Transverse colon (tissue), 1 donor: ENCODE measurements around the gene IP6K2.

Experiments
- EP300 ChIP-seq: sonication (generic); formaldehyde crosslinking; IDR thresholded peaks from one replicate; pipeline ENCODE4 v1.6.1; 2017; ENCODE audit warnings: antibody characterized with exemption, low read depth
- POLR2A ChIP-seq: fragments of 450-650 bp; IDR thresholded peaks from one replicate; pipeline ENCODE4 v1.6.1; 2016; ENCODE audit warnings: antibody characterized with exemption, mild to moderate bottlenecking, moderate library complexity

DNA sequence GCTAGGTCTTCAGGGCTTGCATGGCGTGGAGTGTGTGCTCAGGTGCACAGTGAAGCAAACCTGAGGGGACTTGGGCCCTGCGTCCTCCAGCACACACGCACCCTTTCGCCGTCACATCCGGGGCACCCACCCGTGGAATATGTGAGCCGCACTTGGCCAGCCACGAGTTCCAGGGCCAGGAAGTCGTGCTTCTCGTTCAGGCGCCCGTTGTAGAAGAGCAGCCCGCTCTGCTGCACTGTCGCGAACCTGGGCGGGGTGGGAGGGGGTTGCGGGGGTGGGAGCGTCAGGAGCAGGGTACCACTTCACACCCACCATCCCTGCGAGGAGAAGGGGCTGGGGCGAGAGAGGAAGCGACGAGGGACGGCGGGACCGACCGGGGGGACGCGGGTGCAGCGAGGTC is 61.4 kb downstream of the IP6K2 start:
- TF ChIP-seq POLR2A = no peak
- no peak for TF ChIP-seq EP300
